Cortex of kidney (tissue), 1 donor: Measurements from ENCODE around the gene FAM156A.
"Not testable (repeated sequence)": the region's sequence is repeated elsewhere in the genome, so short reads cannot be mapped to it uniquely, and the experiment has no call there.

Experiments used
- DNase-seq: peaks from one replicate; lab custom pipeline; 2025; lab: John Stamatoyannopoulos, UW

Gene FAM156A

DNA sequence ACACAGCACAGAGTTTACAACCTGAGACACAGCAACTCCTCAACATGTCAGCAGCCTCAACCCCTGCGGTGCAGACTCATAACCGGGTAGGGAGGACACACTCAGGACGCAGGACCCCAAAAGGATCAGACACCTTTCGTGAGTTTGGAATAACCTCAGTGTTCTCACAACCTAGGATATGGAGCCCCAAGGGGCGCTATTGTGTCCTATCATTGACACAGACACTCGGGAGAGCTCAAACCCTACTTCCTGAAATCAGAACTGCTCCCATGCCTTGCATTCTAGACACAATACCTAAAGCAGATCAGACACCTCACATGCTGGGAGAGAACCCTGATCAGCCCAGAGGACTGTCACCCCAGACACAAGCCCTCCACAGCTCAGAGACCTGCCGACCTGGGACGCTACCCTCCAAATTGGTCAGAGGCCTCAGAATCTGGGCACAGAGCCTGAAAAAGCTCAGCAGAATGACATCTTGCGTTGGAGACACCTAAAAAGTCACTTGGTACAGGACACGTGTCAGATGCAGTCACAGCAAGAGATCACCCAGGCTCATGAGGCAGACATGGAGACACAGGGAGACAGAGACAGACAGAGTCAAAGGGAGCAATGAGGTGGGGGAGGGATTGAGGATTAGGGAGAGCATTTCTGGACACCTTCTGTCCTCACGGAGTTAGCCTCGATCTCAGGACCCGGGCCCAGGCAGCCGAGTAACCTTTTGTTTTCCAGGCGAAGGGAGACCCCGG, 8.8 kb upstream of the FAM156A start:
- not testable (repeated sequence) for DNase-seq

- not testable (repeated sequence) for DNase-seq
Observed at GRCh38 chrX:52958961-52959360, 643 bp upstream of the FAM156A start.

DNA sequence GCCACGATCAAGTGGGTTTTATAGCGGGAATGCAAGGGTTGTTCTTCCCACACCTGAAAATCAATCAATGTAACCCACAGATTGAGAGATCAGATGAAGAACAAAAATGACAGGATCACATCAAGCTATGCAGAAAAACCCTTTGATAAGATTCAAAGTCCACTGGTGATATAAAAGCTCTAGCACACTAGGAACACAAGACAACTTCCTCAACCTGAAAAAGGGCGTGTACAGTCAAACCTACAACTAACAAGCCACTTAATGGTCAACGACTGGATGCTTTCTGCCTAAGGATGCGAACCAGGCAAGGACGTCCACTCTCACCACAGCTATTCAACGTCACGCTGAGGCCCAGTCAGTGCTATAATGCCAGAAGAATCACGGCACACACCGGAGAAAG, 8.4 kb downstream of the FAM156A start:
- DNase-seq, result not testable (repeated sequence)

DNA sequence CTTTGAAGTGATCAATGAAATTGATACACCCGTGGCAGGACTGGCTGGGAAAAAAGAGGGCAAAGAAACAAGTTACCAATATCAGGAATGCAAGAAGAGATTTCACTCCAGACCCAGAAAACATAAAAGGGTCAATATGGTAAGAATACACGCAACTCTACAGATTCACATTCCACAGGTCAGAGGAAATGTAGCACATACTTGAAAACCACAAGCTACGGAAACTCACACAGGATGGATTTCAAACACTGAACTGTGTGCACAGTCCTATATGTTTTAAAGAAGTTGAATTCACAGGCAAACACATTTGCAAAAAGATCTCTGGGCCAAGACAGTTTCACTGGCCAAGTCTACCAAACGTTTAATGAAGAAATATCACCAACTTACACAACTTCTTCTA, 9.0 kb downstream of the FAM156A start:
- not testable (repeated sequence) for DNase-seq

DNA sequence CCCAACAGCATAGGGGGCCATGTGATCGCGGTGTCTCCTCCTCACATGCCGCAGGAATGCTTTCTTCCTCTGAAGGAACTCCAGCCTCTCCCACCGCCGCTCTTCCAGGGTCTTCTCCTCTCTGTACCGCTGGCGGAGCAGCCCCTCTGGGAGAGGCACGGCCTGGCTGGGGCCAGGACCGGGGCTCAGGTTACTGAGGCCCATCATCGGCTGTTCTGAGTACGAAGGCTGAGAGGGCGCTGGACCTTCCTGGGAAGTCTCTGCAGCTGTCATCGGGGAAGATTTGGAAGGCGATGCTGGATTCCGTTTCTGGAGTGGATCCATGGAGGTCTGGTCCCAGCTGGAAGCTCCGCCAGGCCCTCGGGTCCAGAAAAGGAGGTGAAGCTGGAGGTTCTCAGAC, 10.1 kb downstream of the FAM156A start:
- DNase-seq, result not testable (repeated sequence)

- DNase-seq, result not testable (repeated sequence)
Observed at GRCh38 chrX:52947501-52947900, 10.8 kb downstream of the FAM156A start.

- not testable (repeated sequence) for DNase-seq
Observed at GRCh38 chrX:52945838-52946494, 12.4 kb downstream of the FAM156A start.

DNA sequence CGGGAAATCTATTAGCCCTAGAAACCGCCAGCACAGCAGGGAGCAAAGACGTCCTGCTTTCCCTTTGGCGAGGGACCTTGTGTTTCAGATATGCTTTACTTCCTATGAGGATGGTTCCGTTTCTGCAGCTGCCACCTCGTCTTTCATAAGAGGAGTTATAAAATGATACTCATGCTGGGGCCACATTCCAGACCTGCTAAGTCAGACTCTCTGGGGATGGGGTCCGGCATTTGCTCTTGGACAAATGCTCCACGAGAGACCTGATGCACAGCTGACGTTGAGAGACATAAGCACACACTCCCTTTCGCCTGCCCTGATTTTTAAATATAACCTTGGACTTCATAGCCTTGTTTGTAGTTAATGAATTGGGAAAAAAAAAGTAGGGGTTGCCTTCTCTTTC, 16.6 kb downstream of the FAM156A start:
- DNase-seq, result not testable (repeated sequence)

- not testable (repeated sequence) for DNase-seq
Observed at GRCh38 chrX:52940704-52941103, 17.6 kb downstream of the FAM156A start.

GRCh38 chrX:52935470-52935784, 22.9 kb downstream of the FAM156A start:
- not testable (repeated sequence) for DNase-seq

DNA sequence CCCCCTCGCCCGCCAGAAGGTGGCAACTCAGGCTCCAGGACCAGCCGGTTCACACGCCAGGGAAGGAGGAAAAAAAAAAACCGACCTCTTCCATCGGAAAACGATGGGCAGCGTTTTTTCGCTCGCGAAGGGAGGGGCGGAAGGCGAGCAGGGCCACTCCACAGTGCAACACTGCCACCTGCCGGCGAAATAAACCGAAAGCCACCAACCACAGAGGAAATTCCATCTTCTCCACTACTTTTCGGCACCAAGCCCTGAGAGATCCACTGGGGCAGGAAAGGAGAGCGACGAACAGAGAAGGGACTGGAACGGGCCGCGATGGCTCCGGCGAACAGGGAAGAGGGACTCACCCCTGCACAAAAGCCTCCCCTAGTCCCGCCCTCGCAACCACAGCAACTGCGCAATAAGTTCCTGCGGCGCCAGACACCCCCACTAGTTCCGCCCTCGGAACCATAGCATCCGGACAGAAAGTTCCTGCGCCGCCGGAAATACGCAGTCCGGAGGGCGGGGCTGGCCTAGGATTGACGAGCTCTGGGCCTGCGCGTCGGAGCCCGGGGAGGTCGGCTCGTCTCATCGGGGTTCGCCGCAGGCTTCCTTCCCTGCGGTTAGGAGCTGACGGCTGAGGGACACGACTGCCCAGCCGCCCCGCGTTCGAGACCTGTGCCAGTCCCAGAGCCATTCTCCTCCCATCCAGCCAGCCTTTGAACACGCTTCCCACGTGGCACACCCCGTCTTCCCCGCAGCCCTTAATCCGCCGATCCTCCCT, 23.4 kb downstream of the FAM156A start:
- DNase-seq, result peak; percentile 32

DNA sequence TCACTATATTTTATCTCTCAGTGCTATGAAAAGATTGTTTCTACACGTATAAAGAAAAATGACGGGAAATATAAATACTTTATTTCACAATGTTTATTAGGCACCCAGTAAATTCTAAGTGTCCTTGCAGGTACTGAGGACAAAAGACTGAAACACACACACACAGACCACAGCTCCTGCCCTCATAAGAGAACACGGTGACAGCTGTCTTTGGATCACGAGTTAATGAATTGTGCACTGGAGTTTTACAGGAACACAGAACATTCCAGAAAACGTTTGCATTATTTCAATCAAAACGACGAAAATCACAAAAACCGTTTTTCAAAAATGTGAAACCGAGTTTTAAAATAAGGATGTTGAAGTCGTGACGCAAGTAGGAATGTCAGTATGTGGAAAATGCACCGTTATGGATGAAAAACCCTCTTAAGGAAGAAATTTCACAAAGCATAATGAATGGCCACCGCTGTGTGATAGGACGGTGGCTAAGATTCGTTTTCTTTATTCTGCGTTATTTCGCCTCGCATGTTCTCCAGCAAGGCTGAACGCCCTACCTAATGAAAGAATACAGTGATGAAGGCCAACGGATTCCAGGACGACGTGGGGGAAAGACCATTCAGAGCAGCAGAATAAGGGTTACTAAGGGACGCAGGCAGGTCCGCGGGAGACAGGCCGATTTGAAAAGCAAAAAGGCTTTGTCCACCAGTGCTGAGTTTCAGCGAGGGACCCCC, 24.2 kb downstream of the FAM156A start:
- no peak for DNase-seq

GRCh38 chrX:52933213-52933612, 25.1 kb downstream of the FAM156A start:
- DNase-seq, result no peak

GRCh38 chrX:52930214-52930613, 28.1 kb downstream of the FAM156A start:
- not testable (repeated sequence) for DNase-seq

- no peak for DNase-seq
Observed at GRCh38 chrX:52923781-52924241, 34.5 kb downstream of the FAM156A start.

DNA sequence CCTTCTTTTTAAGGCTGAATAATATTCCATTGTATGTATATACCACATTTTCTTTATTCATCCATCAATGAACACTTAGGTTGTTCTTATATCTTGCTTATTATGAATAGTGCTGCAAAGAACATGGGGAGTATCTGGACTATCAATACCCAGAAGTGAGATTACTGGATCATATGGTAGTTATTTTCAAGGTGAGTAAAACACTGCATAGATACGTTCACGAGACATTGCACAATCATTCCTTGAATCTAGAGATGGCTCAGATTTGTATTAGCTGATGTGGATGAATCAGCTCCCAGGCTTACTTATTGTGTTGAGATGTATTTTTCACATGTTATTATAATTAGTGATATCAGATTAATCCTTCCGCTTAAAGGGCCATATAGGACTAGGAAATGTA, 43.6 kb downstream of the FAM156A start:
- DNase-seq, result not testable (repeated sequence)

DNA sequence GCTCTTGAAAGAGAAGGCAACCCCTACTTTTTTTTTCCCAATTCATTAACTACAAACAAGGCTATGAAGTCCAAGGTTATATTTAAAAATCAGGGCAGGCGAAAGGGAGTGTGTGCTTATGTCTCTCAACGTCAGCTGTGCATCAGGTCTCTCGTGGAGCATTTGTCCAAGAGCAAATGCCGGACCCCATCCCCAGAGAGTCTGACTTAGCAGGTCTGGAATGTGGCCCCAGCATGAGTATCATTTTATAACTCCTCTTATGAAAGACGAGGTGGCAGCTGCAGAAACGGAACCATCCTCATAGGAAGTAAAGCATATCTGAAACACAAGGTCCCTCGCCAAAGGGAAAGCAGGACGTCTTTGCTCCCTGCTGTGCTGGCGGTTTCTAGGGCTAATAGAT, 44.6 kb downstream of the FAM156A start:
- not testable (repeated sequence) for DNase-seq

- DNase-seq, result not testable (repeated sequence)
Observed at GRCh38 chrX:52909313-52909969, 48.9 kb downstream of the FAM156A start.

GRCh38 chrX:52907900-52908299, 50.4 kb downstream of the FAM156A start:
- DNase-seq, result not testable (repeated sequence)

DNA sequence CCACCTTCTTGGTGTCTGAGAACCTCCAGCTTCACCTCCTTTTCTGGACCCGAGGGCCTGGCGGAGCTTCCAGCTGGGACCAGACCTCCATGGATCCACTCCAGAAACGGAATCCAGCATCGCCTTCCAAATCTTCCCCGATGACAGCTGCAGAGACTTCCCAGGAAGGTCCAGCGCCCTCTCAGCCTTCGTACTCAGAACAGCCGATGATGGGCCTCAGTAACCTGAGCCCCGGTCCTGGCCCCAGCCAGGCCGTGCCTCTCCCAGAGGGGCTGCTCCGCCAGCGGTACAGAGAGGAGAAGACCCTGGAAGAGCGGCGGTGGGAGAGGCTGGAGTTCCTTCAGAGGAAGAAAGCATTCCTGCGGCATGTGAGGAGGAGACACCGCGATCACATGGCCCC, 51.2 kb downstream of the FAM156A start:
- not testable (repeated sequence) for DNase-seq

DNA sequence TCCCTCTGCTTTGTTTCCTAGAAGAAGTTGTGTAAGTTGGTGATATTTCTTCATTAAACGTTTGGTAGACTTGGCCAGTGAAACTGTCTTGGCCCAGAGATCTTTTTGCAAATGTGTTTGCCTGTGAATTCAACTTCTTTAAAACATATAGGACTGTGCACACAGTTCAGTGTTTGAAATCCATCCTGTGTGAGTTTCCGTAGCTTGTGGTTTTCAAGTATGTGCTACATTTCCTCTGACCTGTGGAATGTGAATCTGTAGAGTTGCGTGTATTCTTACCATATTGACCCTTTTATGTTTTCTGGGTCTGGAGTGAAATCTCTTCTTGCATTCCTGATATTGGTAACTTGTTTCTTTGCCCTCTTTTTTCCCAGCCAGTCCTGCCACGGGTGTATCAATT, 52.2 kb downstream of the FAM156A start:
- DNase-seq, result not testable (repeated sequence)
